RWPE1 (cell line): ENCODE results near the gene RNF157.

Source experiments
- CTCF ChIA-PET: fragments of 350-600 bp; sonication (Branson Sonifier 250); formaldehyde crosslinking; extraction: SDS; loops from one replicate; lab custom pipeline; 2021; lab: Yijun Ruan, JAX
- POLR2A ChIA-PET: fragments of 400-600 bp; formaldehyde crosslinking; extraction: SDS; loops from one replicate; lab custom pipeline; 2020; ENCODE audit warnings: antibody characterized with exemption; ENCODE audit not compliant: low non-redundant PET; lab: Yijun Ruan, JAX
- DNase-seq: peaks from one replicate; pipeline ENCODE4 v3.0.0; 2012; ENCODE audit warnings: low spot score
- H3K27ac ChIP-seq: fragments of 450-650 bp; 2 replicates; pipeline ENCODE4 v1.5.1; 2017
- CTCF ChIP-seq: fragments of 450-650 bp; conservative IDR thresholded peaks from 2 replicates; pipeline ENCODE4 v1.5.1; 2017; ENCODE audit warnings: low read depth, mild to moderate bottlenecking

The RNF157 gene

GRCh38 chr17:76163919-76164318 lies 76.4 kb downstream of the RNF157 start:
- ChIA-PET POLR2A (no interaction called here), CTCF (no interaction called here)
- DNase-seq: no peak
- no peak for TF ChIP-seq CTCF
- H3K27ac ChIP-seq: no peak overlapping the region

GRCh38 chr17:76161619-76162266 lies 78.5 kb downstream of the RNF157 start:
- CTCF ChIA-PET: no interaction called here
- no peak for DNase-seq
- TF ChIP-seq CTCF: no peak
- POLR2A ChIA-PET: no interaction called here
- no peak overlapping the region for H3K27ac ChIP-seq

- POLR2A ChIA-PET: no interaction called here
- H3K27ac ChIP-seq: no peak overlapping the region
- no peak for DNase-seq
- no peak for TF ChIP-seq CTCF
- CTCF ChIA-PET: no interaction called here
These were observed 79.3 kb downstream of the RNF157 start for GRCh38 chr17:76160896-76161528.

- no peak for DNase-seq
- POLR2A ChIA-PET: no interaction called here
- TF ChIP-seq CTCF: no peak
- CTCF ChIA-PET: interaction anchor here (0.6 to 1.2 kb wide), 2 partner anchors 21 to 1582 kb away, joined by 3 to 4 read pairs; no protein-coding TSS in a partner anchor
- H3K27ac ChIP-seq: no peak overlapping the region
These were observed 81.1 kb downstream of the RNF157 start for GRCh38 chr17:76159157-76159556.

GRCh38 chr17:76157759-76158158 lies 82.5 kb downstream of the RNF157 start:
- TF ChIP-seq CTCF: no peak
- ChIA-PET POLR2A (no interaction called here), CTCF (interaction anchor here (0.6 kb wide), 1 partner anchor 18 kb away, joined by 4 read pairs; no protein-coding TSS in a partner anchor)

GRCh38 chr17:76156662-76156991 lies 83.7 kb downstream of the RNF157 start:
- CTCF ChIA-PET: interaction anchor here (0.6 to 2.0 kb wide), 2 partner anchors 35 to 91 kb away, joined by 3 to 7 read pairs; no protein-coding TSS in a partner anchor
- TF ChIP-seq CTCF: no peak
- no peak for DNase-seq
- POLR2A ChIA-PET: interaction anchor here (0.6 kb wide), 1 partner anchor 179 kb away, joined by 4 read pairs; no protein-coding TSS in a partner anchor
- H3K27ac ChIP-seq: no peak overlapping the region

More at GRCh38 chr17:76157759-76158158, 82.5 kb downstream of the RNF157 start:
- H3K27ac ChIP-seq: no peak overlapping the region
- no peak for DNase-seq
